ENCODE measurements around the gene FBXW8.
A peak's percentile ranks its signal among the peaks of the same experiment; 100 is the strongest.

FBXW8 gene, protein sequence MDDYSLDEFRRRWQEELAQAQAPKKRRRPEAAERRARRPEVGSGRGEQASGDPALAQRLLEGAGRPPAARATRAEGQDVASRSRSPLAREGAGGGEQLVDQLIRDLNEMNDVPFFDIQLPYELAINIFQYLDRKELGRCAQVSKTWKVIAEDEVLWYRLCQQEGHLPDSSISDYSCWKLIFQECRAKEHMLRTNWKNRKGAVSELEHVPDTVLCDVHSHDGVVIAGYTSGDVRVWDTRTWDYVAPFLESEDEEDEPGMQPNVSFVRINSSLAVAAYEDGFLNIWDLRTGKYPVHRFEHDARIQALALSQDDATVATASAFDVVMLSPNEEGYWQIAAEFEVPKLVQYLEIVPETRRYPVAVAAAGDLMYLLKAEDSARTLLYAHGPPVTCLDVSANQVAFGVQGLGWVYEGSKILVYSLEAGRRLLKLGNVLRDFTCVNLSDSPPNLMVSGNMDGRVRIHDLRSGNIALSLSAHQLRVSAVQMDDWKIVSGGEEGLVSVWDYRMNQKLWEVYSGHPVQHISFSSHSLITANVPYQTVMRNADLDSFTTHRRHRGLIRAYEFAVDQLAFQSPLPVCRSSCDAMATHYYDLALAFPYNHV

DNA sequence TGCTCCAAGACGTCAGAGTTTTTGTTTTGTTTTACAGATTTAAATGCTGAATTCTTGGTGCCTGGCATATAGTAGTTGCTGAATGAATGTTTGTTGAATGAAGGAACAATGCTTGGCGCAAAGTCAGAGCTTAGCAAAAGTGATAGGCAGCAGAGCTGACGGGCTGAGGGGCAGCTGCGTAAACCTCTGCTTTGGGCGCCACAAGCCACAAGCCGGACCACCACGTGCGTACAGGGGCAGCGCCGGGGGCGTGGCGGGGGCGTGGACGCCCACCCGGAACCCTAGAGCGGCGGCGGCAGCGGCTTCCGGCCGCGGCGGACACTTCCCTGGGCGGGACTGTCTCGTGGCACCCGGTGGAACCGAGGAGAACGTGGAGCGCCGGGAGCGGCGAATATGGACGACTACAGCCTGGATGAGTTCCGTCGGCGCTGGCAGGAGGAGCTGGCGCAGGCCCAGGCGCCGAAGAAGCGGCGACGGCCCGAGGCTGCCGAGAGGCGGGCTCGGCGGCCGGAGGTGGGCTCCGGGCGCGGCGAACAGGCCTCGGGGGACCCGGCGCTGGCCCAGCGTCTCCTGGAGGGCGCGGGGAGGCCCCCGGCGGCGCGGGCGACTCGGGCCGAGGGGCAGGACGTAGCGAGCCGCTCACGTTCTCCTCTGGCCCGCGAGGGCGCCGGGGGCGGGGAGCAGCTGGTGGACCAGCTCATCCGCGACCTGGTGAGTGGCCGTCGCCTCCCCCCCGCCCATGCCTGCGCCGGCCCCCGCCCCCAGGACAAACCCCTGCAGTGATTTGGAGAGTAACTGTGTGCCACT, at the start of gene FBXW8:
Gene FBXW8 (plus strand): TSS at position 306 of the 807 bp plus-strand sequence. CDS start 88 bp downstream, at position 394.
- DNase-seq = peak; percentile 24 to 65

DNA sequence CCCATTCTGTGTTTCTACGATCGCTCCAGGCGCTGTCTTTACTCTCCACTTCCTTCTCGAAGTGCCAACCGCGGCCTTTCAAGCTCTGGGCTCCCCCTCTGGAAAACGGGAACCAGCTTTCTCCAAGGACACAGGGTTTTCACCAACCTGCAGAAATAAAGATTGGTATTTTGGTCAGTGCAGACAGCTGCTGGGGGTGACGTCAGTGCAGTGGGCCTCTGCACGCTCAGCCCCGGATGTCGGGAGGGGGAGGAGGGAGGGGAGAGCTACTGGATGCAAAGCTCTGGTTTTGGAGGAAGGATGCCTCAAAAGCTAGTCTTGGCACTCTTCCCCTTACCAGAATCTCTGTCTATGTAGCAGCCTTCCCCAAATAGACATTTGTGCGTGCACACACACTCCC, 49.4 kb upstream of the FBXW8 start:
- no peak for DNase-seq

DNA sequence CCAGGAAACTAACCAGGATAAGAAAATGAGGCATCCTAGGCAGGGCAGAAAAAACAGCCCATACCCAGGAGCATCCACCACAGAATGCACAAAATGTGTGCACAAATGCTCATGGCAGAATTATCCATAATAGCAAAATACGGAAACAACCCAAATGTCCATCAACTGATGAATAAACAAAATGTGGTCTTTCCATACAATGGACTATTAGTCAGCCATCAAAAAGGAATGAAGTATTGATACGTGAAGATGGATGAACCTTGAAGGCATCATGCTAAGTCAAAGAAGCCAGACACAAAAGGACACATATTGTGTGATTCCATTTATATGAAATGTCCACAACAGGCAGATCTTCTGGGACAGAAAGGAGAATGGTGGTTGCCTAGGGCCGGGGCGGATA, 48.6 kb upstream of the FBXW8 start:
- no peak for DNase-seq

- no peak for DNase-seq
Observed at GRCh38 chr12:116863275-116863767, 47.4 kb upstream of the FBXW8 start.

DNA sequence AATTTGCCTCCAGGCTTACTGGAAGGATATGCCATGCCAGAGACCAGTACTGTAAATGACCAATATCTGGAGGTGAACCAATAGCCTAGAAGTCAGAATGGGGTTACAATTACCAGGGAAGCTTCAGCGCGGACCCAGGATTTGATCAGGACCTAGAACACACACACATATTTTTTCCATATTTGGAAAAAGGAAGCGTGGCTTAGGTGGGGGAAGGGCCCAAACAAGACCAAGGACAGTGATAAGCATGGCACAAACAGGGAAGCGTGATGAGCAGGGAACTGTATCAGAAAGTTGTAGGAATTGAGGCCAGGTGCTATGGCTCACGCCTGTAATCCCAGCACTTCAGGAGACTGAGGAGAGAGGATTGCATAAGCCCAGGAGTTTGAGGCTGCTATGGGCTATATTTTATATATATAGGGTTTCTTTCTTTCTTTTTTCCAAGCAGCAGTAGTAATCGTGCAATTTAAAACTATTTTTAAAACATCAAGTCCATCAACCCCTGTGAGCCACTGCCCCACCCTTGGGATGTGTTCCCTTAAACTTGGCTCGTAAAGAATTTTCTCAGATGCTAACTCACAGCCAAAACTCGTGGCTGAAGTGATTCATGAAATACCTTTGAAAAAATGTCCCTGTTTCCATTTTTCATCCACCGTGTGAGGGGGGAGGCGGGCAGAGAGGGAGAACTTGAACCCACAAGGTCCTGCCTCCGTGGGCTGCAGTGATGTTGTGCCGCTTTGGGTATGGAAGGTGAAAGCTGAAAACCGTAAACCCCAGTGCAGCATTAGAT, 46.2 kb upstream of the FBXW8 start:
- DNase-seq = no peak

DNA sequence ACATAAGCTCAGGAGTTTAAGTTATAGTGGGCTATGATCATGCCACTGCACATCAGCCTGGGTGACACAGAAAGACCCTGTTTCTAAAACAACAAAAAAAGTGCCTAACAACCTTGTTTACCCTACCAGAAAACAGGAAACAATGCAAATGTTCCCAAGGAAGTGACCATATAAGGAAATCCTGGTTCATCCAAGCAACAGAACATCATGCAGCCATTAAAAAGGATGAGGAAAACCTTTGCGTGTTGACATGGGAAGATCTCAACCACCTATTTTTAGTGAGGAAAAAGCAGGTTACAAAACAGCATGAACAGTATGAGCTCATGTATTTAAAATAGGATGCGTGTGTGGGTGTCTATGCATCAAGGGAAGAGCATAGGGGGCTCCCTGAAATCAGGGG, 43.2 kb upstream of the FBXW8 start:
- no peak for DNase-seq

- no peak for DNase-seq
Observed at GRCh38 chr12:116870306-116870705, 40.4 kb upstream of the FBXW8 start.

DNA sequence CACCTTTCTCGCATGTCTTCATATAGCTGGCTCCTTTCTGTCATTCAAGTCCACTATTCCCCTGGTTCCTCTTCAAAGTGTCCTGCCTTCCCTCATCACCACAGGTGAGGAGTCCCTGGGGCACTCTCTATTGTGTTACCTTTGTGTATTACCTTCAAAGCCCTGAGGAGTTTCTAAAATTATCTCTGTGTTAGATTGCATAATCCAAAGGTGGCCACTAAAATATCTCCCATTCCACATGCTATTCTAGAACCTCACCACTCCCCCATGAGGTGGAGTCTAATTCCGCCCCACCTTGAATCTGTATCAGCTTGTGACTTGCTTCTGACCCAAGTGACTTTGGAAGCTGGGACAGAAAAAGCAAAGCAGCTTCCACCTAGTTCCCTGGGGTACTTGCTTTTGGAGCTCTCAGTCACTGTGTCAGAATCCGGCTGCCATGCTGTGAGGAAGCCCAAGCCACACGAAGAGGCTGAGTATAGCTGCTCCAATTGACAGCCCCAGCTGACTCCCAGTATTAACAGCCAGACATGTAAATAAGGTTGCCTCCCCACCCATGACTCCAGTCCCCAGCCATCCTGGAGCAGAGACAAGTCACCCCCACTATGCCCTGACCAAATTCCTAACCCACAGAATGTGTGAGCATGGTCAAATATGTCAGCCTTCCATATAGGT, 36.3 kb upstream of the FBXW8 start:
- no peak for DNase-seq

GRCh38 chr12:116876151-116876869, 34.4 kb upstream of the FBXW8 start:
- no peak for DNase-seq

DNA sequence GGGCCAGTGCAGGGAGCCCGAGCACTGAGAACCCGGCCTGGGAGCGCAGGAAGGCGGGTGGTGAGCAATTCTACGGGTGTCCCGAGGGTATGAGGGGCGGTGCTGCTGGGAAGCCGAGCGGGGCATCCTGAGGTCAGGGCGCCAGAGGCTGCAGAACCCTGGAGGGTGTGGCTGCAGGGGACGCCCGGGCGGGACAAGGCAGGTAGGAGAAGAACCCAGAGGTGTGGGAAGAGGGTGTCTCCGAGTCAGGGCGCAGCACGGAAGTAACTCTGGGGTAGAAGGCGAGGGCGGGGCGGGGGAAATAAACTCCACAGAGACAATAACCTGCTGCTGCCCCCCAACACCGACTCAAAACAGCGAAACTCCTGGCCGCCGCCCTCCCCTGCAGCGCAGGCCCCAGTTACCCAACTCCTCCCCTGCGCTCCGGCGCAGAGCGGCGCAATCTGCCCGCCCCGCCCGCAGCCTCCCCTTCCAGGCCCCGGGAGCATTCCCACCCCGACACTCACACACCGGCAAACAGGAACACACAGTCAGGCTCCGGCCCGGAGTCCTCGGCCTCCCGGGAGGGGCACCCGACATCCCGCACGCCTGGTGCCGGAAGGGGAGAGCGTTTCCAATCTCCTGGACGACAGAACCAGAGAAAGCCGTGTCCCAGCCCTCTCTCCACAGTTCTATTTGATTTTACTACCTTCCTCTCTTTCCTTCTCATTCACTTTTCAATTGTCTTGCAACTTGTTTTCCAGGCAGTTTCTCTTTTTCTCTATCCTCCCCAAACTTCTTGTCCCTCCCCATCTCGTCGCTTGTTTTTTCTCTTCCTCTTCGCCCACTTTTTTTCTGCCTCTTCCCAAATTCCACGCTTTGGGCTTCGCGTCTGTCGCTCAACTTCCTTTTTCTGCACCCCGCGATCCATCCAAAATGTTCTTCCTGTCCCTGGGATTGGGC, 31.9 kb upstream of the FBXW8 start:
- DNase-seq = no peak

- DNase-seq = no peak
Observed at GRCh38 chr12:116879509-116880212, 31.1 kb upstream of the FBXW8 start.

DNA sequence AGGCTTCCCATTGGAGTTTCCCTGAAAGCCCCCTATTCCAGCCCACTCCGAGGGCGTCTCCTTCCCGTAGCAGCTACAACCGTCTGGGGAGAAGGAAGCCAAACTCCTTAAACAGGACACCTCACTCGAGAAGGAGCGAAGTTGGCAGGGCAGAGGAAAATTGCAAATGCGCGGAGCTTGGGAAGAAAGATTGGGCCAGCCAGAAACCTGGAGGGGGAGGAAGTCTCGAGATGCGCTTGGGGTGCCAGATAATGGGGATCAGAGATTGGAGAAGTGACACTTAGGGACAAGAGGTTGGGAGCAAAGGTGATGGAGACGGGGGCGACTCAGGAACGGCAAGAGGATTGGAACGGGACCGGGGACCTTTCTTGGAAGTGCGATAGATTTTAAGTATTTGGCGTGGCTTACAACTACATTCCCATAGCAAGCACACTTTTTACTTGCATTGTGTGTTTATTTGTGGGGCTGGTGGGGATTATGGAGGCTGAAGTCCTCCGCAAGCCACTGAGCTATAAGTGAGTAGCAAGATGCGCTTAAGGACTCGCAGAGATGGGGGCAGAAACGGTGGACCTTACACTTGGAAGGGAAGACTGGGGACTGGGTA, 30.4 kb upstream of the FBXW8 start:
- no peak for DNase-seq

DNA sequence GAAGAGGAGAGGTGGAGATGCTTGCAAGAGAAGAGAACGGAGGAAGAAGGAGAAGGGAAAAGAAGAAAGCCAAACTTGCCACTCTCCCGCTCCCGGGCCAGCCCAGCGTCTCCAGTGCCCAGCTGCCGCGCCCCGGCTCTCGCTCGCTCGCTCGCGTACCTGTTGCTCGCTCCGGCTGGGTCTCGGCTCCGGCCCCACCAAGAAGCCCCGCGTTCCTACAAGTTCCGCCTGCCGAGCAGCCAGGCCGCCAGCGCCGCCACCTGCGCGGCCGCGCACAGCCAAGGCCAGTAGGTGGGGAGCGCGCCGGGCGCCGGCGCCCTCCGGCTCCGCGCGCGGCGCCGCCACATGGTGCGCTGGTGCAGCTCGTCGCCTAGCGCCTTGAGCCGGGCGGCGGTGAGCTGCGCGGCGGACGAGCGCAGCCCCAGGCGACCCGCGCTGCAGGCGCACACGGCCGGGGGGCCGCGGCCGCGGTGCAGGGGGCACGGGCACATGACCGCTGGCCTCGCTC, 29.9 kb upstream of the FBXW8 start:
- peak in 1 of 2 experiments; percentile 21 for DNase-seq

DNA sequence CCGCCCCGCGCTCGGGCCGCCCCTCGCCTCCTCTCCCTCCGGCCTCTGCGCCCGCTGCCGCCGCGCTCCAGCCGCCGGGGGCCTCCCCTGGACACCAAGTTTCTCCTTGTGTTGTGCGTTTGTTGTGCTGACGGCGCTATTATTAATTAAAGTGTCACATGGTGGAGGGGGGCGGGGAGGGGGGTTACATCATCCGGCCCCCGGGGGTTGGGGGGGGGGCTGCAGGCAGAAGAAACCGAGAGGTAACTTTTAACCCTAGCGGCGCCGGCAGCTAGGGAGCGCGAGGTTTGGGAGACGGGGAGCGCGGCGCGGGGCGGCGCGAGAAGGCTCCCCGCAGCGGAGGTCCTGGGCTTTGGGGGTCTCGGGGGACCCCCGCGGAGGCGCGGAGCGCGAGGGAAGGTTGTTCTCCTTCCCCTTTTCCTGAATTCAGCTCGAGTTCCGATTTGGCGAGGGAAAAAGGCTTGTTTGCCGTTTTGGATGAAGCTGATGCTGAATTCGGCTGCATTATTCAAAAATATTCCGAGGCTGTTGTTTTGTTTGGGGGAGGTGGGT, 29.3 kb upstream of the FBXW8 start, which contains the start of gene HRK:
Gene HRK (minus strand): TSS at position 117 of the 552 bp plus-strand sequence. CDS start 134 bp downstream, outside the sequence.
- DNase-seq = no peak

GRCh38 chr12:116881877-116882507, 28.8 kb upstream of the FBXW8 start:
- DNase-seq = no peak

- DNase-seq = no peak
Observed at GRCh38 chr12:116882742-116883141, 28.0 kb upstream of the FBXW8 start.

DNA sequence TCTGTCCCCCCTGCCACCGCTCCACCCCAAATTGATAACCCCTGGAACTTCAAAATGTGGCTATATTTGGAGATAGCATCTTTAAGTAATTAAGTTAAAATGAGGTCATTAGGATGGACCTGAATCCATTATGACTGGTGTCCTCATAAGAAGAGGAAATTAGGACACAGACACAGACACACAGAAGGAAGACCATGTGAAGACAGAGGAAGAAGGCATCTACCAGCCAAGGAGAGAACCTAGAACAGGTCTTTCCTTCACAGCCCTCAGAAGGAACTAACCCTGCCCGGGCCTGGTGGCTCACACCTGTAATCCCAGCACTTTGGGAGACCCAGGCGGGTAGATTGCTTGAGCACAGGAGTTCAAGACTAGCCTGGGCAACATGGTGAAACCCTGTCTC, 25.9 kb upstream of the FBXW8 start:
- DNase-seq = no peak

DNA sequence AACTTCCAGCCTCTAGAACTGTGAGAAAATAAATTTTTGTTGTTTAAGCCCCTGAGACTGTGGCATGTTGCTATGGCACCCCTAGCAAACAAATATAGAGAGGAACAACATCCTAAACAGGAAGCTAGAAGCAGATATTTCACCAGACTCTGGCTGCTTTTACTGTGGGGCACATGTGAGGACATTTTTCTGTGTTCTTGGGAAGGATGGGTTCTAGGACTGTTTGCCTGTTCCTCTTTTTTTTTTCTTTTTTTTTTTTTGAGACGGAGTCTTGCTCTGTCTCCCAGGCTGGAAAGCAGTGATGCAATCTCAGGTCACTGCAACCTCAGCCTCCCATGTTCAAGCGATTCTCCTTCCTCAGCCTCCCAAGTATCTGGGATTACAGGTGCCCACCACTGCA, 25.3 kb upstream of the FBXW8 start:
- no peak for DNase-seq
